Head of caudate nucleus (tissue), 42 donors: ENCODE results near the gene ENTPD6.
"Not testable (repeated sequence)": the region's sequence is repeated elsewhere in the genome, so short reads cannot be mapped to it uniquely, and the experiment has no call there.

ENCODE experiments used
- DNase-seq, 42 donors: peaks; one replicate each; pipeline versions ENCODE4 v3.0.0 to v3.0.0-alpha.2; 2020 to 2021; ENCODE audit warnings: mixed read lengths in 7 of 42
- intact Hi-C: fragments of 100-400 bp; cut with DNase I; formaldehyde crosslinking; loops from one replicate; pipeline ENCODE4 v1.15.0; 2022

ENTPD6 gene

GRCh38 chr20:25184391-25184790 is 11.1 kb upstream of the ENTPD6 start:
- DNase-seq, intact Hi-C loops: not testable (repeated sequence)

- no peak for DNase-seq
- intact Hi-C loops: no loop called here
Observed at GRCh38 chr20:25187220-25187619, 8.3 kb upstream of the ENTPD6 start.

GRCh38 chr20:25187635-25188034 is 7.9 kb upstream of the ENTPD6 start:
- intact Hi-C loops: no loop called here
- DNase-seq: no peak

GRCh38 chr20:25188218-25188617 is 7.3 kb upstream of the ENTPD6 start:
- intact Hi-C loops: no loop called here
- DNase-seq: no peak

- no peak for DNase-seq
- intact Hi-C loops: loop anchor here (10.0 kb wide), 1 partner anchor 104 kb away; no protein-coding TSS in a partner anchor
Observed at GRCh38 chr20:25191051-25191450, 4.5 kb upstream of the ENTPD6 start.

- intact Hi-C loops: loop anchor here (10.0 kb wide), 1 partner anchor 103 kb away; no protein-coding TSS in a partner anchor
- no peak for DNase-seq
Observed at GRCh38 chr20:25191689-25192088, 3.8 kb upstream of the ENTPD6 start.

GRCh38 chr20:25193843-25194242 is 1.7 kb upstream of the ENTPD6 start:
- no peak for DNase-seq
- intact Hi-C loops: loop anchor here (10.0 kb wide), 1 partner anchor 101 kb away; no protein-coding TSS in a partner anchor

- intact Hi-C loops: loop anchor here (10.0 kb wide), 1 partner anchor 100 kb away; no protein-coding TSS in a partner anchor
- no peak for DNase-seq
Observed at GRCh38 chr20:25194333-25194972, 1.1 kb upstream of the ENTPD6 start.

GRCh38 chr20:25195962-25196785 is 662 bp downstream of the ENTPD6 start:
- intact Hi-C loops: loop anchor here (5.0 to 10.0 kb wide), 3 partner anchors 51 to 204 kb away; partner anchors contain the start of genes APMAP and PYGB
- DNase-seq: peak in 36 of 42 donors; percentile 29 to 79 (median 55)

- intact Hi-C loops: loop anchor here (5.0 to 10.0 kb wide), 3 partner anchors 51 to 204 kb away; partner anchors contain the start of genes APMAP and PYGB
- DNase-seq: no peak
Observed at GRCh38 chr20:25196786-25197120, 1.2 kb downstream of the ENTPD6 start.

- intact Hi-C loops: loop anchor here (5.0 to 10.0 kb wide), 3 partner anchors 50 to 205 kb away; partner anchors contain the start of genes APMAP and PYGB
- peak in 1 of 42 donors; percentile 41 for DNase-seq
Observed at GRCh38 chr20:25197183-25197869, 1.8 kb downstream of the ENTPD6 start.

GRCh38 chr20:25197870-25198190 is 2.3 kb downstream of the ENTPD6 start:
- intact Hi-C loops: loop anchor here (5.0 to 10.0 kb wide), 3 partner anchors 49 to 206 kb away; partner anchors contain the start of genes APMAP and PYGB
- DNase-seq: no peak

- intact Hi-C loops: loop anchor here (5.0 to 10.0 kb wide), 3 partner anchors 48 to 207 kb away; partner anchors contain the start of genes APMAP and PYGB
- peak in 28 of 42 donors; percentile 36 to 81 (median 59) for DNase-seq
Observed at GRCh38 chr20:25198663-25199383, 3.3 kb downstream of the ENTPD6 start.

GRCh38 chr20:25199473-25200260 is 4.2 kb downstream of the ENTPD6 start:
- peak in 3 of 42 donors; percentile 34 to 39 (median 38) for DNase-seq

GRCh38 chr20:25203089-25203488 is 7.6 kb downstream of the ENTPD6 start:
- intact Hi-C loops: no loop called here
- DNase-seq: peak in 1 of 42 donors; percentile 3

More at GRCh38 chr20:25199473-25200260, 4.2 kb downstream of the ENTPD6 start:
- intact Hi-C loops: loop anchor here (5.0 to 10.0 kb wide), 3 partner anchors 48 to 207 kb away; partner anchors contain the start of genes APMAP and PYGB

GRCh38 chr20:25203871-25204320 is 8.4 kb downstream of the ENTPD6 start:
- intact Hi-C loops: no loop called here
- DNase-seq: peak in 2 of 42 donors; percentile 34 to 40

- DNase-seq: peak in 2 of 42 donors; percentile 34 to 36
- intact Hi-C loops: no loop called here
Observed at GRCh38 chr20:25204550-25205276, 9.2 kb downstream of the ENTPD6 start.
